Myocyte (in vitro differentiated cells): ENCODE data around the gene NEK10. TPM values are rescaled to one million over a fixed set of nuclear protein-coding genes. Genes with fewer than 3 reads are reported as not detected.

Source experiments
- DNase-seq: peaks from one replicate; pipeline ENCODE4 v3.0.0-alpha.2; 2012; ENCODE audit warnings: low read depth
- total RNA-seq: library from RNA; depleted of rRNA; stranded (reverse); fragments of >200 nt; gene quantifications from 2 replicates; pipeline ENCODE4 v1.2.3, GENCODE V29; 2014

NEK10 gene
- total RNA-seq, 1 donor from 2014 or later, result 5.0 TPM

DNA sequence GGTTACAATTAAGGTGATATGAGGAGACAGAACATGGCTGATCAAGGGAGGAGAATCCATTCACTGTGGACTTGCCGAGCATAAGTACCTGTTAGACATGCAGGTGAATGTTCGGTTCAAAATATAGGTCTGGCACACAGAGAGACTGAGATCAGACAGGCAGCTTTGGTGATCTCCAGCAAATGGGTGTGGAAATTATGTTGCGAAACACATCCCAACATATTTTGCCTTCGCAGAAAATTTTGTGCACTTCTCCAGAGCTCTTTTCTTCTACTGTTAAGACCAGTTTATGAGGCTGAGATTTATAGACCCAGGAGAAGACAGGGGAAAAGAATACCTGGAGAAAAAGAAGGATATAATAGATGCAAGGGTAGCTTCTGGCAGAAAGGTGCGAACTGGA, 183.2 kb downstream of the NEK10 start:
- no peak for DNase-seq

DNA sequence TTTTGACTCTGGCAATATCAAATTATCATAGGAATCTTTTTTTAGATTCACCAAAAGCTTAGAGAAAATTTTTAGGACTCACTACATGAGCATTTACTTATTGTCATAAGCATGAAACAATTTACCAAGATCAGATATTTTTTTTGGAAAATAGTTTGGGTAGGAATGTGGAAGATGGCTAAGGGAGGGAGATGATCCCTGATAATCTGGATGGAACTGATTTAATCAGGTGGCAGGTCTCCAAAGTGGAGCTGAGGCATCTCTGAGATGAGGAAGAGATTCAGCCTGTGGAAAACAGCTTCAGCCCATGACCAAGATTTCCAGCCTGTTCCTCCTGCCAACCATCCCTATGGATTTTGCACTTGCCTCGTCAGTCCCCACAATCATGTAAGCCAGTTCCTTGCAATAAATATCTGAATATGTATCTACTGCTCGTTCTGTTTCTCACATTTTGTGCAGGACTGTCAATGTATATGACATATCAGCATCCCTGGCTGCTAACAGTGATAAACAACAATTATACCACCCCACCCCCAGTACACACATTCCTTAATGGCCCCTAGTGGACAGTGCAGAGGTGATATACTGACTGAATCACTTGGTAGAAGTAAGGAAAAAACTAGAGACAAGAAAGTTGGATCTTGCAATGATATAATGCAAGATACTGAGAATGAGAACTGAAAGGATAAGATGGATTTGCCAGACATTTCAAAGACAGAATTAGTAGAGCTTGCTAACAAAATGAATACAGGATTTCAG, 183.8 kb downstream of the NEK10 start:
- DNase-seq, result no peak

DNA sequence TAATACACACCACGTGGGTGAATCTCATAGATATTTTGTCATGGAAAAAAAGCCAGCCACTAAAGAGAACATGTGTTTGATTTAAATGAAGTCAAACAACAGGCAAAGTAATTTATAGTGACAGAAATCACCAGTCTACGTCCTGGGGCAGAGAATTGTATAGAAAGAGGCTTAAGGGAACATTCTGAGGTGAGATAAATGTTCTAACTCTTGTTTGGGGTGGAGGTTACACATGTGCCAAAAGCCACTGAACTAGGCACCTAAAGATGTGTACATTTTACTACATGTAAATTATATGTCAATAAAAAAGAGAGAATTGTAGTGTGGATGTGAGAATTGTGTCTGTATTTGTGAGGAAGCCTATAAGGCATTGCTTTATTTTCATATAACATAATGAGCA, 184.9 kb downstream of the NEK10 start:
- no peak for DNase-seq

DNA sequence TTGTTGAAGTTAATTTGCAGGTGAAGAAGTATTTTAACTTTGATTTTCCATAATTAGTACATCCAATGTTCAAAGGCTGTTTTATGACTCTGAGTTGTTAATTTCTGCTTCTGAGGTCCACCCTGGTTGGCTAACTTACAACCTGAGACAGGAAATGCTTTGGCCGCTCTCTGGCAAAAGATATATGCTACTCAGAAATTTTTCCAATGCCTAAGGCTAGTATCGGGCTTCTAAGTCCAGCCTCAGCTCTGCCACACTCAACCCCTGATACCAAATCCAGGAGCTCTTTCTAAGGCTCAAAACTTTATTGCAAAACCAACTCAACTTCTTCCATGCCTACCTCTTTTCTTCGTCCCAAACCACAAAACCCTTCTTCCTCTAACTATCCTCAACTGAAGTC, 192.9 kb downstream of the NEK10 start:
- no peak for DNase-seq

DNA sequence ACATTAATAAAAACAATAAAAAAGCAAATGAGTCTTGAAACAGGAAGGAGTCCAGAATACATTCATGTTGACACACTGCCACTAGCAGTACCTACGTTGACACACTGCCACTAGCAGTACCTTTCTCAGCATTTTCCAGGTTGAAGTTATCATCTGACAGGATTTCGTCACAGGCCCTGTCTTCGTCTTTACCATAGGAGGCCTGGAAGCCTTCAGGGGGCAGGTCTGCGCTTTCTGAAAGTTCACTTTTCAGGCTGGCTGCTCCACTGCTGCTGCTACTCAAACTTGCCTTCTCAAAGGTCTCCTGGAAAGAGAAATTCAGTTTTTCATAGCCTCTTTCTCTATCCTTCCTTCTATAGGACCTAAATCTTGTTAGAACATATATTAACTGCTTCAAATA, 194.7 kb downstream of the NEK10 start:
- DNase-seq, result no peak

DNA sequence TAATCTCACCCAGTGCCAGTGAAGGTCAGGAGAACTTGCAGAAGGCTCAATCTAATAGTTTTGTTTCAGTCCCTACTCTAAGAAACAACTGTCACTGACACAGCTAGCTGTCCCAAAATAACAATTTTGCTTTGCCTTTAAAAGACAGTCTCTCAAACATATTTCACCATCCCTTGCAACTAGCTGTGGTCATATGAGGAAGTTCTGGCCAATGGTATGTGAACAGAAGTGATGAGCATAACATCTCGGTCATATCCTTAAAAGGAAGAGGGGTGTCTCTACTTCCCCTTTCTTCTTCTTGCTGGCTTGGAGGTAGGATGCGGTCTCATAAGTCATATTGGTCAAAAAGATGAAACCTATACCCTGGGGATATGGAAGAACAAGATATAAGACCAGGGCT, 198.1 kb downstream of the NEK10 start:
- no peak for DNase-seq

DNA sequence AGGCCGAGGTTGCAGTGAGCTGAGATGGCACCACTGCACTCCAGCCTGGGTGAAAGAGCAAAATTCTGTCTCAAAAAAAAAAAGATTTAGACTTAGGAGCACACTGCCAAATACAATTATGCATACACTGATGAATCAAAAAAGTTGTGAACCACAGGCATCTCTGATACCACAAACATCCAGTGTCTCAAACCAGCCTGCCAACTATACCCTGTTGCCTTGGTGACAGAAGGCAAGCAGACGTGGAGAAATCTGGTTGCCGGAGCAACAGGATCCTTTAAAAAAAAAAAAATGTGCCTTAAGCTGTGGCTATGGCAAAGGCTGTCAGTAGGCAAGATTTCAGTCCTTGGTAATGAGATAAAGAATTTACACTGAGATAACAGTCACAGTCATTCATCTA, 202.3 kb downstream of the NEK10 start:
- peak; percentile 96 for DNase-seq

DNA sequence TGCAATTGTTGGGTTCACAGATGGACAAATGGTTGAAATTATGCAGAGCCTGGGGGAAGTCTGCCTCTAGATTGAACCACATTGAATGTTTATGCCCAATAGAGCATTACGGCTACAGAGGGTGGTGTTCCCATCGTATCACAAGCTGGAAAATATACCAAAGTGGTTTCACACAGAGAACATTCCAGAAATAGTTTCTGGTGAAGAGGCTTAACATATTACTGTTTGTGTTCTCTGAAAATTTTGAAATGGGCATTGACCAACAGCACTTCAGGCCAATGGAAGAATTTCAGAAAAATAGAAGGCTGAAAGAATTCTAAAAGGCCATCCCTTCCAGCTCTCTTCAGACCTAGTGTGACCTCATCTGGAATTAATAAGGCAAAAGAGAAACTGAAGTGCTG, 203.9 kb downstream of the NEK10 start:
- peak; percentile 87 for DNase-seq

DNA sequence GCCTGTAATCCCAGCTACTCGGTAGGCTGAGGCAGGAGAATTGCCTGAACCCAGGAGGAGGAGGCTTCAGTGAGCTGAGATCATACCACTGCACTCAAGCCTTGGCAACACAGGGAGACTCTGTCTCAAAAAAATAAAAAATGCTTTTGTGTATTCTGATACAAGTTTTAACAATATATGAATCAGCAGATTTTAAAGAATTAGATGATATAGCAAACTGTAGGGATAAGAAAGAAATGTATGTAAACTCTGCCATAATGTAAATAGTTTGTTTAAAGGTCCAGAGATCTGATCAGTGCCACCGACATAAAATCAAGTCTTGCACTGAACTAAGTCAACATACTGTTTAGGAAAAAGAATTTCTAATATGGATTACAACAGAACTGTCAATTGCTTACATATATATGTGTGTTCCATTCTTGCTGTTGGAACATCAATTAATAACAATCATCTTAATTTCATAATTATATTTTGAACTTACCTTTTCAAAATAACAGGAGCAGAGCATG, 208.3 kb downstream of the NEK10 start:
- DNase-seq, result no peak

DNA sequence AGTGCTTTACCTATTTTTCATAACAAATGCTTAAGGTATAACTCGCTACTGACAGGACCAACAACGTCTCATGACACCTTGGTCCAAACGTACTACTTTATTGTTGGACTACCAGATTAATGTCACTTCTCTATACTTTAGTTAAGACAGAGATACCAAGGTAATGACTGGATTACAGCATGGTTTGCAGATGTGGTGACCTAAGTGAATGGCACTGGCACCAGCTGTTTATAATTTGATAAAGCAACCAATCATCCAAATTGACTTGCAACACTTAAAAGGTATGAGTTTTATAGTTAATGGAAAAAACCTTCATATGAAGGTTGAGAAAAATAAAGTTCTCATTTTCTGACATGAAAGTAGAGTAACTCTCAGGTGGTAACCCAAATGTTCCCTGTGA, 209.0 kb downstream of the NEK10 start:
- DNase-seq, result no peak

DNA sequence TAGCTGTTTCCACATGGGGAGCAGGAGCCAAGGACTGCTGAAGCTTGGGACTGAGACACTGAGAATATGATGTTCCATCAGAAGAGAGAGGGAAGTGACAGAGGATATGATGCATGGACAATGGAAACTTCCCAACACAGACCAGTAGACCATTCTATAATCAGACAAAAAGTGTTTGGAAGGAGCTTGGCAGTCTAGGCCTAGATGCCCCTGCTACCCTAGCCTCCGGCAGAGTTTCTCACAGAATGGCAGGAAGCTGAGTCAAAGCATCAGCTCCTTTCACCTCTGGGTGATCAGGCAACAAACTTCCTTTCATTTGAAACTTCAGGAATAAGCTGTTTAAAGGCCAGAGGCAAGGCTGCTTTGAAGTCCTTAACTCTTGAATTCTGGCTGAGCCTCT, 222.0 kb downstream of the NEK10 start:
- DNase-seq, result no peak

DNA sequence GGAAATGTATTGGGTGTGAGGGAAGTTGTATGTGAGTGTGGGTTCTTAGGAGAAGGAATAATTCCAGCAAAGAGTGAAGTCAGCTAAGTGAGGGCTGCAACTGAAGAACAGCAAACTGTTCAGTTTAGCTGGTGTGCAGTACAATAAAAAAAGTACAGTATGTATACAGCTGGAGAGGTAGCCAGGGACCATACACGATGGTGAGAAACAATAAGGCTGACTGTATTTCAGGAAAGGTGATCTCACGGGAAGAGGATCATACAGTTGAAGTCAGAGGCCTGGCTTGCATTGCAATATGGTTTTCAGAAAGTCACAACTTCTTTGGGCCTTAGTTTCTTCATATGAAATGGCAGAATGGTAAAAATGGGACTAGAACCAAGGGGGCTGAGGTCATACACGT, 222.4 kb downstream of the NEK10 start:
- no peak for DNase-seq

DNA sequence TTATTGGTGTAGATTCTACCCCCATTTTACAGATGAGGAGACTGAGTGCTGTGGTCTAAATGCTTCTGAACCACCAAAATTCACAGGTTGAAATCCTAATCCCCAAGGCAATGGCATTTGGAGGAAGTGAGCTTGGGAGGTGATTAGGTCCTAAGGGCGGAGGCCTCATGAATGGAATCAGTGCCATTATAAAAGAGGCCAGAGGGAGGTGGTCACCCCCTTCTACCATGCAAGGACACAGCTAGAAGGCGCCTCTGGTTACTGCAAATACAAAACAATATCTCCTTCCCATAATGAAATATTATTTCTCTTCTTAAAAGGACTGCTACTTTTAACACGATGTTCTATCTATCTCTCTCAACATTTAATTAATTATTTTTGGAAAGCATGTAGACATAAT, 223.5 kb downstream of the NEK10 start:
- no peak for DNase-seq

DNA sequence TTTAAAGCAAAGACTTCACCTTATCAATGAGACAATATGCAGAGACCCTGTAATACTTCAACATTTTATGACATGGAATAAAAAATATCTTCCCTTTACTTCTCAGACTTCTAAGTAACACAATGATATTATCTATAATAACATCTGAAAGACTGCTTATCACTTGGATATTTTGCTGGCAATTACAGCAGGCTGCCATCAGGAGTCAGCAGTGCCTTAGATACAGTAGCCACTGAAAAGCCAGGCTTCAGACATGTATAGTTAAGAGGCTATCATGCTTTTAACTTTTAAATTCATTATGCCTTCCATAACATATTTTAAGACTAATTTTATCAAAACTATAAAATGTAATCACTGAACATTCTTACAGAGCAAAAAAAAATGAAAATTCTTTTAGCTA, 227.5 kb downstream of the NEK10 start:
- no peak for DNase-seq

DNA sequence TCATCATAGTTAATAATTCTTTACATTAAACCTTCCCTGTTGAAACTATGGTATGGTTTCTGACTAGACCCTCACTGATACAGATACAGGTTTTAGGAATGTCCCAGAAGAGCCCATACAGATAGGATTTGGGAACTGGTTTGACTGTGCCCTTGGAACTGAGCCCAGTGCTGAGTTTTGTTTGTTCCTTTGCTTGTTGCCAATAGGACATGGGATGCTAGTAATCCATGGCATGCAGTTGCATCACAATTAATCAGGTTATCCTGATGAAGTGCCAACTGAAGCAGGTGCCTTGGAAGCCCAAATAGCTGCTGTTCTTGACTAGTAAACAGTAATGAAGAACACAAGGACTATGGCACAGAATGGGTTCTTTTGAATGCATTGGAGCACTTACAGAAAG, 230.6 kb downstream of the NEK10 start:
- peak; percentile 35 for DNase-seq

DNA sequence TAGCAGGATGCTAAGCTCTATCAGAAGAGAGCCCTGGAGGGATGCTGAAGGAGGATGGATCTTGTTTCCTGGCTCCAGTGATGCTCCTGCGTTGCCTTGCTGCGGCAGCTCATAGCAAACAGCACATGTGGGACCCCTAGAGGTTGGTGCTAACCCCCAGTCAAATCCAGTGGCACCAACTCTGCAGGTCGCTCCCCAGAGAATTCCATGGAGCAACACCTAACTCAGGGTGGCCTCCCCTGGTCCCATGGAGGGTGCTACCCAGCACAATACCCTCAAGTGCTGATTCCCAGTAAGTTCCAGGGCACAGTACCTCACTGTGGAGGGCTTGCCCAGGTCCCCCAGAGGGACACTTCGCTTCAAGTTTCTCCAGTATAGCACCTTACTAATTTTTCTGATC, 231.2 kb downstream of the NEK10 start:
- no peak for DNase-seq

DNA sequence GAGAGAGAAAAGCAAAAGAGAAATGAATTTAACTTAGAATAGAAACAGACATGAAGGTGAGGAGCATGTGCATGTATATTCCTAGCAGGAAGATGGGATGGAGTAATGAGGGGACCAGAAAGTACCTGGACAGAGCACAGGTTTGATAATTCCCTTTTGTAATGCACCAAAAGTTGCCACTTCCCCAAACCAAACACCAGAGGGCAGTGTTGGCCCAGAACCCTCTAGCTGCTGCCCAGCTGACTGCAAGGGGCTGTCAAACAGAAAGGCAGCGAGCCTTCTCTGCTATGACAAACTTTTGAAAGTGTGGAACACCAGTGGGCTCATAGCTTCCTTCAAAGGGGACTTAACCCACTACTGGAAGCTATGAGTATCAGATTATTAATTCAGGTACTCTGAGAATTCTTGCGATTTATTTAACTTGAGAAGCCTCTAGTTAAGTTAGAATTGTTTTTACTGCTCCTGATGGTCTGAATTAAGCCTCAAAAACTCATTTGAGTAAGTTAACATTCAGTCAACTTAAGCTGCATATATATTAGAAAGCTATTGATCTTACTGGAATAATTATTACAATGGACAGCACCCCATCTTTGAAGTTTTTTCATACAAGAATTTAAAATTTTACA, 234.9 kb downstream of the NEK10 start:
- DNase-seq, result peak; percentile 83

DNA sequence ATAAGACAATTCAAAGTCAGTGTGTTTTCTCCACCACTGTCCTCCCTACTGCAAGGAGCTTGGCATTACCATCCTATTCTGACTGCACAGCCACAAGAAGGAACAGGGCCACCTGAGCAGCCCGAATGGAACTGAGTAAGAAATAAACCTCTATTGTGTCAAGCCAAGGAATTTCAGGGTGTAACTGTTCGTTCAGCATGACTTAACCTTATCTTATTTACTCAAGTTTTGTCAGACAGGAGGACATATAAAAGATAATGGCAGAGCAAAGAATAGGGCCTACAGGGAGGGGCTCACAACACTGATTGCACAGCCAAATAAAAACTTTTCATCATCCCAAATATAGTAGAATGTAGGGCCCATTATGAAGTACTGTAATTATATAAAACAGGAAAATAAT, 236.1 kb downstream of the NEK10 start:
- no peak for DNase-seq

DNA sequence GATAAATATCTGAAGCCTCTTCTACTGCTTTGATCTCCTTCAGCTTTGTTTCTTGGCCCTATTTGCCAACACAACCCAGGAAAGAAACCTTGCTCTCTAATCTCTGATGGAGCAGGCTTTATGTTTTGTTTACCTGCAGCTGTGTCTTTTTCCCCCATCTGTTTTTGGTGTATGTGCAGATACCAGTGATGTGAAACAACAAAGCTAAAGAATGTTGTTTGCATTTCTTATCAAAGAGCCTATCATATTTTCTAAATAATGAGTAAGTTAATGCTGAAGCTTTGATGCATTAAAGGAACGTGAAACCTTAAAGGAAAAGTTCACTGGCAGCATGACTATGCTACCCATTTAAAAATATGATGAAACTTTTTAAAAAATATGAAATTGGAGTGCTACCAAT, 238.4 kb downstream of the NEK10 start:
- DNase-seq, result no peak

DNA sequence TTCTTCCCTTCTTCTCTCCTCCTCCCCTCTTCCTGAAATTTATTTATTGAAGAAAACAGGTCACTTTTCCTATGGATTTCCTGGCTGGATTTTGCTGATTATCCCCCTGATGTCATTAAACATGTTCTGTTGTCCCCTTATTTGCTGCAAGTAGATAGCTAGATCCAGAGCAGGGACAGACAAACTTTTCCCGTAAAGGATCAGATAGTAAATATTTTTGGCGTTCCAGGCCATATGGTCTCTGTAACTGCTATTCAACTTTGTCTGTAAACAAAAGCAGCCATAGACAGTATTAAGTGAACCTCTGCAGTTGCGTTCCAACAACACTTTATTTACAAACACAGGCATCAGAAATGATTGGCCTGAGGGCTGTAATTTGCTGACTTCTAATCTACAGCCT, 241.3 kb downstream of the NEK10 start:
- DNase-seq, result no peak

DNA sequence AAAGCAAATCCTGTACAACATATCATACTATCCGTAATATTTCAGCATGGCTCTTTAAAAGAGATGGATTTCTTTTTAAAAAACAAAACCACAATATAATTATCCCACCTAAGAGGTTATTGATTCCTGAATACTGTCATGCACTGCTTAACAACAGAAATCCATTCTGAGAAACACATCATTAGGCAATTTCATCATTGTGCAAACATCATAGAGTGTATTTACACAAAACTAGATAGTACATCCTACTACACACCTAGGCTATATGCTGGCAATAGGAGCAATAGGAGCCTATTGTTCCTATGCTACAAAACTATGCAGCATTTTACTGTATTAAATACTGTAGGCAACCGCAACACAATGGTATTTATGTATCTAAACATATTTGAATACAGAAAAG, 242.0 kb downstream of the NEK10 start:
- no peak for DNase-seq

DNA sequence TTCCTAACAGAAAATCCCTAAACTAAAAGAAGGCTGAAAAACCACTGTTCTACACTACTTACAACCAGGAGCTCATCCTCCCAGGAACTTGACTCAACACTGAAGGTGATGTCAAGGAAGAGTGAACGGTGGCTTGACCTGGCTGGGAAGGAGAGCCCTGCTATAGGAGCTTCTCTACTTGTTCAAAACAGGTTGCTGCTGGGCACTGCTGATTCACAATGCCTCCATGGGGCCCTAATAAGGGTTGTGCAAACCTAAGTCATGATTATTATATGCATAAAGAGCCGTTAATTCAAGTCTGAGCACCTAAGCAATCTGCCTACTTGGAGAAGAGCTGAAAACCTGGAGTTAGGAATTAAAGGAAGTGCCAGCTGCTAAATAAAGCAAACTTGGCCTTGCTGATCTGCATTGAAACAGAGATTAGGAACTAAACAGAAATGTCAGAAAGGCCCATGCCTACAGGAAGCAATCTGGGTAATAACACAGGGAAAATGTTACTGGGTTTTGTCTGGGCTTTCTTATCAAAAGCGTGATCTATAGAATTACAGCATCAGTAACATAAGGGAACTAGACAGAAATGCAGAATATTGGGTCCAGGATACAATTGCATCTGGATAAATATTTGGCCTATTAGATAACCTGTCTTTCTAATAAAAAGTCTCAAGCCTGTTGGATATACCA, 243.2 kb downstream of the NEK10 start:
- no peak for DNase-seq

DNA sequence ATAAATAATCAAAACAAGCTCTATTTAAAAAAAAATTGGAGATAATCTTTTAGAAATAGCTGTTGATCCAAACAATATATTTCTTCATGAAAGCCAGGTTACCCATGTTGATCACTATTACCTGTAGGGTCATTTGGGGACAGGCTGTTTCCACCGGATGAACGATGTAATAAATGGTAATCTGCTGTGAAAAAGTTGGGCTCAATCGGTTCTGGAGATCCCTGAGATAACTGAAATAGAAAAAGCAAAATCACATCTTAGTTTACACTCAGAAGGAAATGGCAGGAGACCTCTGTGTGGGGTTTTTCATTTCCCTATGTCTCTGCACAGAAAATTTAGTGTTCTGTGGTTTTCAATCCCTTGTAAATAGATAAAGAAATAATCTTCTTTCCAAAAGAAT, 249.5 kb downstream of the NEK10 start:
- DNase-seq, result no peak
